Midbrain (tissue), 1 donor: ENCODE results near the gene DYRK1A.
"Not testable (repeated sequence)": the region's sequence is repeated elsewhere in the genome, so short reads cannot be mapped to it uniquely, and the experiment has no call there.

Source experiments
- DNase-seq: peaks from one replicate; lab custom pipeline; 2025; lab: John Stamatoyannopoulos, UW

DYRK1A gene

GRCh38 chr21:37484535-37485474, 118.2 kb downstream of the DYRK1A start:
- no peak for DNase-seq

DNA sequence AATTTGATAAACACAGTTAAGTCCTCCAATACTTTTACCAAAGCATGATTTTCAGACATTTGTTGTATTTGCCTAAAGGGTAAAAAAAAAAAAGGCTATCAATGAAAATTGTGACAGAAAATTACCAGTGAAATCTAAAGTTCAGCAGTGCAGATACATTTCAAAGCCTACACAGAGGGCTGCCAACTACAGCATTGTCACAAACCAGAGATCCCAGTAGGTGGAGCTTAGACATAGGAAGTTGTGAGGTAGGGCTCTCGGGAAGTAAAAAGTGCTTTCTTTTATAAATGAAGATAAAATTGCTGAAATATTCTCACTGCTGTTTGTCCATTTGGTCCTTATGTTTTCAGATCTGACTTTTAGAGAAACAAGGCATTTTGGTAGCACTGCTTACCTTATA, 123.0 kb downstream of the DYRK1A start:
- DNase-seq: no peak

- no peak for DNase-seq
Observed at GRCh38 chr21:37490084-37490483, 123.5 kb downstream of the DYRK1A start.

GRCh38 chr21:37496972-37497371, 130.4 kb downstream of the DYRK1A start:
- DNase-seq: no peak

GRCh38 chr21:37498664-37499063, 132.1 kb downstream of the DYRK1A start:
- DNase-seq: no peak

DNA sequence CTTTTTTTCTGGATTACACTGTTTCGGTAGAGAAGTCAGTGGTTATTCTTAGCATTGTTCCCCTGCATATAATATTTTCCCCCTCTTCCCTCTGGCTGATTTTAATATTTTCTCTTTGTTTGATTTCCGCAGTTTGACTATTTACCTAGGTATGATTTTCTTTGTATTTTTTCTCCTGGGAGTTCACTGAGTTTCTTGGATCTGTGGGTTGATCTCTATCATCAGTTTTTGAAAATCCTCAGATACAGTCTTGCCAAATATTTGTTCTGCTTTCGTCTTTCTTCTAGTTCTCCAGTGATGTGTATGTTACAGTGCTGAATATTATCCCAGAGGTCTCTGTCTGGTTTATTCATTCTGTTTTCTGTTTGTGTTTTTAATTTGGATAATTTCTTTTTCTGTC, 136.4 kb downstream of the DYRK1A start:
- DNase-seq: no peak

GRCh38 chr21:37503848-37504467, 137.4 kb downstream of the DYRK1A start:
- DNase-seq: no peak

DNA sequence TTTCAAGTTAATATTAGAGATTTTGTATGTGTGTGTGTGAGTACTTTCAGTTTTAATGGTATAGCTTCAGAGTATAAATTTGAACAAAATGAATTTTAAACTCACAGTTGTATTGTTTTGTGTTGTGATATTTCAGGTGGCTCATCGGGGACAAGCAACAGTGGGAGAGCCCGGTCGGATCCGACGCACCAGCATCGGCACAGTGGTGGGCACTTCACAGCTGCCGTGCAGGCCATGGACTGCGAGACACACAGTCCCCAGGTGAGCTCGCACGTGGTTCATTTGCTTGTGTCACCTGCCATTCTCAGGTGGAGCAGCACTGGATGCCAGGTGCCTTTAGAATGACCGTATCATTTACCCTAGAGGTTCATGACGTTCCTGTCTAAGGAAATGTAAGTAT, 139.4 kb downstream of the DYRK1A start:
- no peak for DNase-seq

GRCh38 chr21:37507716-37508115, 141.1 kb downstream of the DYRK1A start:
- no peak for DNase-seq

DNA sequence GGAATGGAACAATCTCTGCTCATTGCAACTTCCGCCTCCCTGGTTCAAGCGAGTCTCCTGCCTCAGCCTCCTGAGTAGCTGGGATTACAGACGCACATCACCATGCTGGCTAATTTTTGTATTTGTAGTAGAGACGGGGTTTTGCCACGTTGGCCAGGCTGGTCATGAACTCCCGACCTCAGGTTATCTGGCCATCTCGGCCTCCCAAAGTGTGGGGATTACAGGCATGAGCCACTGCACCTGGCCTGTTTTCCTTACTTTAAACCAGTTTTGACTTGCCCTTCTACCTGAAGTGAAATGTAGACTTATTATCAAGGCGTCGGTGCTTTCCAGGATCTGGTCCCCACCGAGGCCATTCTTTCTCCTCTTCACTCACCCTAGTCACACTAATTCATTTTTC, 141.8 kb downstream of the DYRK1A start:
- no peak for DNase-seq

- DNase-seq: no peak
Observed at GRCh38 chr21:37509802-37510393, 143.3 kb downstream of the DYRK1A start.

GRCh38 chr21:37511848-37512247, 145.3 kb downstream of the DYRK1A start:
- no peak for DNase-seq

GRCh38 chr21:37513383-37513782, 146.8 kb downstream of the DYRK1A start:
- DNase-seq: no peak

- DNase-seq: no peak
Observed at GRCh38 chr21:37514038-37514667, 147.6 kb downstream of the DYRK1A start.

- DNase-seq: no peak
Observed at GRCh38 chr21:37516998-37517397, 150.4 kb downstream of the DYRK1A start.

- no peak for DNase-seq
Observed at GRCh38 chr21:37520801-37521200, 154.2 kb downstream of the DYRK1A start.

DNA sequence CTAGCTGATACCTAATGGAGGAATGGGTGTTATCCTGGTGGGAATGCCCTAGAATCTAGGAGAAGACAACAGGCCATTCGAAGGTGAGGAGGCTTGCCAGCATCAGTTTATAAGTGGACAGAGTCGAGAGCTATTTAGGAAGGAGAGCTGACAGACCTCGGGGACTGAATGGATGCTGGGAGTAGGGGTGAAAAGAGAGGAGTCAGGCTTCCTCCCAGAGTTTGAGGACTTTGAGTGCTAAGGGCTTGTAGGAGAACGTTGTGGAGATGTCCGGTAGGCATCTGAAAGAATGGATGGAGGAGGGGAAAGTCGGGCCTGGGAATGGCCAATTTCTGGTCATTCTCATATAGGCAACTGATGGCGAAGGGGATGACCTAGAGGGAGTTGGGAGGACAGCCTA, 155.1 kb downstream of the DYRK1A start:
- DNase-seq: no peak

DNA sequence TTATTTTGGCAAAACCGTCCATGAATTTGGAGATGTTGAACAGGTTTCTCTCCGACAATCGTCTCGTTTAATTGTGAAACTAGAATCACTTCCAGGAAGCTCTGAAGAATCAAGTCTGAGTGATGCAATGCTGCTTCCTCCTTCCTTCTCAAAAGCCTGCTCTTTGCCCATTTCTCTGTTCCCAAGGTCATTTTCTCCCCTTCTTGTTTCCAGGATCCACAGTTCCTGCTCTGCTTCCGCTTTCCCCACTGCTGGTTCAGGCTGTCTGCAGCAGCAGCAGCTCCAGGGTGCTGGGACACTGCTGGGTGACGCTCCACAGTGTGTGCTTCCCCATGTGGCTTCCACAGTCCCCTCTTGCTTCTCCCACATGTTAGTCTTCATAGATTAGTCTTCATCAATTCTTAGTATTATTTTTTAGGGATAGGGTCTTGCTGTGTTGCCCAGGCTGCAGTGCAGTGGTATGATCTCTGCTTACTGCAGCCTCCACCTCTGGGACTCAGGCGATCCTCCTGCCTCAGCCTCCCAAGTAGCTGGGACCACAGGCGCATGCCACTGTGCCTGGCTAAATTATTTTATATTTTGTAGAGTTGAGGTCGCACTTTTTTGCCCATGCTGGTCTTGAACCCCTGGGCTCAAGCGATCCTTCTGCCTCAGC, 156.2 kb downstream of the DYRK1A start:
- no peak for DNase-seq

DNA sequence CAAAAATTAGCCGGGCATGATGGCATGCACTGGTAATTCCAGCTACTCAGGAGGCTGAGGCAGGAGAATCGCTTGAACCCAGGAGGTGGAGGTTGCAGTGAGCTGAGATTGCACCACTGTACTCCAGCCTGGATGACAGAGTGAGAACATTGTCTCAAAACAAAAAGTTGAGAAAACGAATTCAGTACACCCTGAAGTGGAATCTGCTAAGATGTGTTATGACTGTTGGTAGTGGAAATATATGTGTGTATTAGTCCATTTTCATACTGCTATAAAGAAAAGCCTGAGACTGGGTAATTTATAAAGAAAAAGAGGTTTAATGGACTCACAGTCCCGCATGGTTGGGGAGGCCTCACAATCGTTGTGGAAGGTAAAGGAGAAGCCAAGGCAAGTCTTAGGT, 158.4 kb downstream of the DYRK1A start:
- DNase-seq: not testable (repeated sequence)

DNA sequence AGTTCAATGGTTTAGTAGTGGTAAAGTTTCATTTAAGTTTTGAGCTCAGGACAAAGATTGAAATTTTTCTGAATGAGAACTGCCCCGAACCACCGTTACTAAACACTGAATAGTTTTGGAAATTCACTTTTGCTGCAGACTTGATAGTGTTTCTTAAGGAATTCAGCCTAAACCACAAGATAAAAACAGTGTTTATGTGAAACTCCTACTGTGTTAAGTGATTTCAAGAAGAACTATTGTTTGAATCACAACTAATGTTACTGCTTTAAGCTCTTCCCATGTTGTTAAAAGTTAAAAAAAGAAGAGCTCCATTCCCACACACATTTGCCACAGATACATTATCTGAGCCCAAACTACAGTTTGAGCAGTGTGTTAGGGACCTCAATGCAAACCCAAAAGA, 159.2 kb downstream of the DYRK1A start:
- DNase-seq: no peak

DNA sequence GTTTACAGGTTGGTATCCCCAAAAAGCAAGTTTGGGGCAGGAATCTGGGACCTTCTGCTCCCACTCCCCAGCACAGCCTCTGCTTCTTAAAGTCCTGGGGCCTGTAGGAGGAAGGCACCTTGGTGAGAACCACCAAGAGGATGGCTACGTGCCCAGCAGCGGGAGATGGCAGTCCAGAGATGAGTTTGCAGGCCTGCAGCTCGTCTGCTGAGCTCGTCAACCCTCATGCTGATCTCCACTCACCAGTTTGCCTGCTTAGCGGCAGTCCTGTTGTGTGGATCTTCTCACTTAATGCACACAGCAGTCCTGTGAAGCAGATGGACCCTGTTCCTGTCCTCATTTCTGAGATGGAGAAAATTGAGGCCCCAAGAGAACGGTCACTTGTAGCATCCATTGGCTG, 160.5 kb downstream of the DYRK1A start:
- DNase-seq: no peak

DNA sequence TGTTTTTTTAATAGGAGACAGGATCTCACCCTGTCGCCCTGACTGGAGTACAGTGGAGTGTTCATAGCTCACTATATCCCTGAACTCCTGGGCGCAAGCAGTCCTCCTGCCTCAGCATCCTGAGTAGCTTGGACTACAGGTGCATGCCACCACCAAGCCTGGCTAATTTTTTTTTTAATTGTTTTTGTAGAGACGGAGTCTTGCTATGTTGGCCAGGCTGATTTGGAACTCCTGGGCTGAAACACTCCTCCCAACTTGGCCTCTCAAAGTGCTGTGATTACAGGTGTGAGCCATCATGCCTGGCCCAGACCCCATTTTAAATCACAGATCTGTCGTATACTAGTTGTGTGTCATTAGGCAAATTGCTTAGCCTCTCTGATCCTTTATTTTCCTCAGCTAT, 161.1 kb downstream of the DYRK1A start:
- no peak for DNase-seq
